Naive thymus-derived CD4-positive, alpha-beta T cell (primary cell): ENCODE measurements around the gene WNT11. TPM values are rescaled to one million over a fixed set of nuclear protein-coding genes. Genes with fewer than 3 reads are reported as not detected.

Experiments used
- ATAC-seq: fragments of 150-1000 bp; cut with Tn5 transposase; 2 replicates; pipeline ENCODE4 v1.10.0; 2021; ENCODE audit warnings: mild to moderate bottlenecking, moderate library complexity
- CTCF ChIA-PET: fragments of 350-600 bp; sonication (Branson Sonifier 250); formaldehyde crosslinking; loops from one replicate; lab custom pipeline; 2021; ENCODE audit warnings: antibody characterized with exemption; lab: Charles Lee
- POLR2A ChIA-PET: fragments of 350-600 bp; sonication (Branson Sonifier 250); formaldehyde crosslinking; loops from one replicate; lab custom pipeline; 2021; ENCODE audit warnings: antibody characterized with exemption, inconsistent platforms; lab: Charles Lee
- DNase-seq, 9 donors: peaks; one replicate each; pipeline versions ENCODE4 v3.0.0 to v3.0.0-alpha.2; 2020 to 2022; ENCODE audit warnings: mixed read lengths in 1 of 9
- H3K27ac ChIP-seq: one replicate; pipeline ENCODE4 v1.7.0; 2013; ENCODE audit warnings: mild to moderate bottlenecking, low read depth, low read length, moderate library complexity
- H3K27me3 ChIP-seq, 2 donors: one replicate each; pipeline ENCODE4 v1.7.0; 2013; ENCODE audit warnings: low read length in 2 of 2, mild to moderate bottlenecking in 2 of 2, moderate library complexity in 2 of 2; ENCODE audit not compliant: control insufficient read depth in 2 of 2, insufficient read depth in 2 of 2
- H3K36me3 ChIP-seq, 3 experiments: 1 replicate in 2 of 3; 2 replicates in 1 of 3; pipeline ENCODE4 v1.7.0; 2013; ENCODE audit warnings: low read length in 3 of 3, mild to moderate bottlenecking in 3 of 3, moderate library complexity in 1 of 3; ENCODE audit not compliant: insufficient read depth in 3 of 3, control insufficient read depth in 2 of 3
- H3K4me1 ChIP-seq, 2 donors: one replicate each; pipeline ENCODE4 v1.7.0; 2013; ENCODE audit warnings: low read length in 2 of 2, mild to moderate bottlenecking in 2 of 2, moderate library complexity in 1 of 2; ENCODE audit not compliant: control insufficient read depth in 2 of 2, insufficient read depth in 2 of 2
- H3K4me3 ChIP-seq: 2 replicates; pipeline ENCODE4 v1.7.0; 2013; ENCODE audit warnings: mild to moderate bottlenecking, low read length
- H3K9me3 ChIP-seq, 3 experiments: 1 replicate in 2 of 3; 2 replicates in 1 of 3; pipeline ENCODE4 v1.7.0; 2013; ENCODE audit warnings: low read length in 3 of 3; ENCODE audit not compliant: control insufficient read depth in 2 of 3
- H3K27ac Mint-ChIP-seq, 9 donors: one replicate each; pipeline ENCODE4 v1.8.0; 2020 to 2022; ENCODE audit warnings: mixed read lengths in 9 of 9, mild to moderate bottlenecking in 8 of 9, moderate library complexity in 5 of 9, inconsistent platforms in 2 of 9
- H3K27me3 Mint-ChIP-seq, 5 donors: one replicate each; pipeline ENCODE4 v1.8.0; 2021 to 2022; ENCODE audit warnings: mixed read lengths in 5 of 5, mild to moderate bottlenecking in 1 of 5
- H3K36me3 Mint-ChIP-seq, 5 donors: one replicate each; pipeline ENCODE4 v1.8.0; 2020 to 2022; ENCODE audit warnings: mixed read lengths in 5 of 5, mild to moderate bottlenecking in 3 of 5, inconsistent platforms in 1 of 5
- H3K4me1 Mint-ChIP-seq, 7 donors: one replicate each; pipeline ENCODE4 v1.8.0; 2020 to 2022; ENCODE audit warnings: mixed read lengths in 7 of 7, mild to moderate bottlenecking in 3 of 7, inconsistent platforms in 1 of 7
- H3K4me3 Mint-ChIP-seq, 10 donors: one replicate each; pipeline ENCODE4 v1.8.0; 2020 to 2022; ENCODE audit warnings: mild to moderate bottlenecking in 10 of 10, mixed read lengths in 10 of 10, moderate library complexity in 6 of 10, inconsistent platforms in 2 of 10
- H3K9me3 Mint-ChIP-seq, 11 donors: one replicate each; pipeline ENCODE4 v1.8.0; 2020 to 2022; ENCODE audit warnings: mixed read lengths in 11 of 11, mild to moderate bottlenecking in 4 of 11, inconsistent platforms in 1 of 11, moderate library complexity in 1 of 11
- intact Hi-C, 2 donors: fragments of 100-400 bp; cut with micrococcal nuclease; formaldehyde crosslinking; loops; one replicate each; pipeline ENCODE4 v1.15.1; 2023
- polyA plus RNA-seq, 2 donors: library from polyadenylated mRNA; unstranded; fragments of 300-500 nt; fragmentation: Illumina TruSeq; gene quantifications; one replicate each; pipeline ENCODE4 v1.2.3, GENCODE V29; 2021
- total RNA-seq, 6 experiments: library from RNA in 5 of 6; stranded (reverse) in 5 of 6; gene quantifications; 1 replicate in 5 of 6; 2 replicates in 1 of 6; pipeline ENCODE4 v1.2.3 and lab custom pipeline; 2021 to 2026

Gene WNT11
- total and polyA plus RNA-seq, 7 experiments from 2014 or later, result 0.16 to 0.45 (median 0.27) TPM; not detected in 4

GRCh38 chr11:76249195-76249741 lies 43.0 kb upstream of the WNT11 start:
- peaks cover 0 to 15% (median 0%) of the 10 kb centered on the region in 3 experiments for H3K9me3 ChIP-seq
- no peaks in the 10 kb centered on the region for H3K4me1 ChIP-seq
- Mint-ChIP-seq H3K4me1 (peaks cover 0 to 7% (median 0%) of the 10 kb centered on the region in 7 donors), H3K9me3 (peaks cover 0 to 16% (median 4%) of the 10 kb centered on the region in 11 donors), H3K27me3 (peaks cover 0 to 11% (median 5%) of the 10 kb centered on the region in 5 donors), H3K36me3 (no peaks in the 10 kb centered on the region), H3K4me3 (no peak overlapping the region), H3K27ac (peak overlapping the region in 1 of 9 donors; percentile 43)
- H3K27ac ChIP-seq, result no peak overlapping the region
- H3K27me3 ChIP-seq, result no peaks in the 10 kb centered on the region
- ATAC-seq (no peak), DNase-seq (no peak)
- POLR2A ChIA-PET, result no interaction called here
- CTCF ChIA-PET, result interaction anchor here (0.7 kb wide), 1 partner anchor 13 kb away, joined by 3 read pairs; no protein-coding TSS in a partner anchor
- no peak overlapping the region for H3K4me3 ChIP-seq
- H3K36me3 ChIP-seq, result no peaks in the 10 kb centered on the region
- intact Hi-C loops, result loop anchor here in 1 of 2 donors (5.0 kb wide), 1 partner anchor 42 kb away; the partner anchor contains the start of gene WNT11

DNA sequence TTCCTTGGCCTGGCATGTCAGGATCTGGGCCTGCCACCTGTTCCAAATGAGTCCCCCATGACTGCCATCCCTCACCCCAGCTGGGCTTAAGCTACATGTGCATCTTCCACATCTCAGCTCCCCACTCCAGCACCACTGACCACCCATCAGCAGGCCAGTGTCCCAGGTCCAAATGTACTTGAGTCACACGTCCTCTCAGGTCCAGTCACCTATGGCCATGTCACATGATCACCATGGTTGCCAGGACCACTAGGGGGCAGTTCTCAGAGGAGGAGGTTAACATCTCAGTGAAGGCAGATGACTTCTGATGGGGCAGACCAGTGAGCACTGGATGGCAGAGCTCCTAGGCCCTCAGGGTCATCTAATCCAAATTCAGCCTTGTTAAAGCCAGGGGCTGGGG lies 41.9 kb upstream of the WNT11 start:
- no peak for ATAC-seq
- peaks cover 0 to 8% (median 0%) of the 10 kb centered on the region in 7 donors for H3K4me1 Mint-ChIP-seq
- ChIA-PET CTCF (interaction anchor here (0.7 to 3.6 kb wide), 2 partner anchors 11 to 41 kb away, joined by 3 to 18 read pairs; partner anchors contain the start of gene WNT11), POLR2A (interaction anchor here (1.5 kb wide), 1 partner anchor 14 kb away, joined by 4 read pairs; no protein-coding TSS in a partner anchor)
- no peaks in the 10 kb centered on the region for H3K27me3 ChIP-seq
- H3K4me3 ChIP-seq, result no peak overlapping the region
- H3K36me3 ChIP-seq, result no peaks in the 10 kb centered on the region
- peaks cover 0 to 16% (median 4%) of the 10 kb centered on the region in 11 donors for H3K9me3 Mint-ChIP-seq
- no peak overlapping the region for H3K27ac ChIP-seq
- intact Hi-C loops, result loop anchor here in 1 of 2 donors (5.0 kb wide), 1 partner anchor 41 kb away; the partner anchor contains the start of gene WNT11
- H3K36me3 Mint-ChIP-seq, result no peaks in the 10 kb centered on the region
- H3K4me3 Mint-ChIP-seq, result no peak overlapping the region
- no peak overlapping the region for H3K27ac Mint-ChIP-seq
- peaks cover 0 to 15% (median 0%) of the 10 kb centered on the region in 3 experiments for H3K9me3 ChIP-seq
- H3K4me1 ChIP-seq, result no peaks in the 10 kb centered on the region
- peaks cover 0 to 11% (median 3%) of the 10 kb centered on the region in 5 donors for H3K27me3 Mint-ChIP-seq
- DNase-seq, result no peak

- H3K4me3 Mint-ChIP-seq, result no peak overlapping the region
- POLR2A ChIA-PET, result interaction anchor here (1.5 kb wide), 1 partner anchor 13 kb away, joined by 4 read pairs; no protein-coding TSS in a partner anchor
Observed at GRCh38 chr11:76247091-76247490, 40.8 kb upstream of the WNT11 start.

GRCh38 chr11:76246271-76246933 lies 40.1 kb upstream of the WNT11 start:
- Histone ChIP-seq H3K36me3 (no peaks in the 10 kb centered on the region), H3K4me3 (no peak overlapping the region), H3K9me3 (peaks cover 0 to 13% (median 0%) of the 10 kb centered on the region in 3 experiments), H3K4me1 (no peaks in the 10 kb centered on the region), H3K27ac (no peak overlapping the region), H3K27me3 (no peaks in the 10 kb centered on the region)
- H3K4me3 Mint-ChIP-seq, result peak overlapping the region in 1 of 10 donors; percentile 2
- ATAC-seq (no peak), DNase-seq (no peak)
- CTCF ChIA-PET, result interaction anchor here (2.0 to 3.6 kb wide), 2 partner anchors 9 to 39 kb away, joined by 5 to 18 read pairs; partner anchors contain the start of gene WNT11
- H3K36me3 Mint-ChIP-seq, result no peaks in the 10 kb centered on the region
- POLR2A ChIA-PET, result no interaction called here
- H3K4me1 Mint-ChIP-seq, result peaks cover 0 to 6% (median 0%) of the 10 kb centered on the region in 7 donors
- peaks cover 0 to 1% (median 0%) of the 10 kb centered on the region in 5 donors for H3K27me3 Mint-ChIP-seq
- H3K27ac Mint-ChIP-seq, result no peak overlapping the region
- peaks cover 0 to 13% (median 2%) of the 10 kb centered on the region in 11 donors for H3K9me3 Mint-ChIP-seq
- intact Hi-C loops, result loop anchor here in 1 of 2 donors (5.0 kb wide), 1 partner anchor 39 kb away; the partner anchor contains the start of gene WNT11

More at GRCh38 chr11:76247091-76247490, 40.8 kb upstream of the WNT11 start:
- intact Hi-C loops, result loop anchor here in 1 of 2 donors (5.0 kb wide), 1 partner anchor 40 kb away; the partner anchor contains the start of gene WNT11
- Histone ChIP-seq H3K9me3 (peaks cover 0 to 15% (median 0%) of the 10 kb centered on the region in 3 experiments), H3K4me1 (no peaks in the 10 kb centered on the region), H3K4me3 (no peak overlapping the region), H3K27ac (no peak overlapping the region), H3K36me3 (no peaks in the 10 kb centered on the region), H3K27me3 (no peaks in the 10 kb centered on the region)
- H3K36me3 Mint-ChIP-seq, result no peaks in the 10 kb centered on the region
- CTCF ChIA-PET, result interaction anchor here (2.0 to 3.6 kb wide), 2 partner anchors 9 to 40 kb away, joined by 5 to 18 read pairs; partner anchors contain the start of gene WNT11
- ATAC-seq, result no peak
- peaks cover 0 to 8% (median 0%) of the 10 kb centered on the region in 7 donors for H3K4me1 Mint-ChIP-seq
- H3K27ac Mint-ChIP-seq, result no peak overlapping the region
- H3K9me3 Mint-ChIP-seq, result peaks cover 0 to 16% (median 4%) of the 10 kb centered on the region in 11 donors
- DNase-seq, result no peak
- peaks cover 0 to 8% (median 0%) of the 10 kb centered on the region in 5 donors for H3K27me3 Mint-ChIP-seq

DNA sequence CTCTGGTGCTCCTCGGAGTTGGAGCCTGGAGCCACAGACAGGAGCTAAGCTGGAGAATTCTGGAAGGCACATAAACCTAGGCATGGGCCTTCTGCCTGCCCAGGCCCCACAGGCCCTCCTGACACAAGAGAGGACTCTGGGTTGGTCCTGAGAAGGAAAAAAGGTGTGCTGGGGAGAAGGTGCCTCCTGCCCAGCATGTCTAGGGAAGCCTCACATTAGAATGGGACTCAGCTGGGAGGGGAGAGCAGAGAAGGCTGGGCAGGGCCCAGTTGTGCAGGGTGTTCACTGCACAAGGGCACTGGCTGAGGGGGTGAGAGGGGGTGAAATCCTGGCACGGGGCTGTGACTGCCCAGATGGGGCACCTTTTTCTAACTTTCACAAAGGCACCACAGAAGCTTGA lies 39.4 kb upstream of the WNT11 start:
- H3K27ac ChIP-seq, result no peak overlapping the region
- ATAC-seq (no peak), DNase-seq (no peak)
- Mint-ChIP-seq H3K27me3 (no peaks in the 10 kb centered on the region), H3K27ac (no peak overlapping the region), H3K4me3 (no peak overlapping the region), H3K4me1 (peaks cover 0 to 6% (median 0%) of the 10 kb centered on the region in 7 donors), H3K36me3 (no peaks in the 10 kb centered on the region), H3K9me3 (peaks cover 0 to 7% (median 1%) of the 10 kb centered on the region in 11 donors)
- H3K9me3 ChIP-seq, result peaks cover 0 to 8% (median 0%) of the 10 kb centered on the region in 3 experiments
- no peaks in the 10 kb centered on the region for H3K4me1 ChIP-seq
- intact Hi-C loops, result loop anchor here in 1 of 2 donors (5.0 kb wide), 1 partner anchor 38 kb away; the partner anchor contains the start of gene WNT11
- no peaks in the 10 kb centered on the region for H3K27me3 ChIP-seq
- ChIA-PET POLR2A (interaction anchor here (1.0 kb wide), 1 partner anchor 11 kb away, joined by 3 read pairs; no protein-coding TSS in a partner anchor), CTCF (interaction anchor here (2.0 to 3.6 kb wide), 2 partner anchors 8 to 38 kb away, joined by 5 to 18 read pairs; partner anchors contain the start of gene WNT11)
- H3K36me3 ChIP-seq, result no peaks in the 10 kb centered on the region
- no peak overlapping the region for H3K4me3 ChIP-seq

DNA sequence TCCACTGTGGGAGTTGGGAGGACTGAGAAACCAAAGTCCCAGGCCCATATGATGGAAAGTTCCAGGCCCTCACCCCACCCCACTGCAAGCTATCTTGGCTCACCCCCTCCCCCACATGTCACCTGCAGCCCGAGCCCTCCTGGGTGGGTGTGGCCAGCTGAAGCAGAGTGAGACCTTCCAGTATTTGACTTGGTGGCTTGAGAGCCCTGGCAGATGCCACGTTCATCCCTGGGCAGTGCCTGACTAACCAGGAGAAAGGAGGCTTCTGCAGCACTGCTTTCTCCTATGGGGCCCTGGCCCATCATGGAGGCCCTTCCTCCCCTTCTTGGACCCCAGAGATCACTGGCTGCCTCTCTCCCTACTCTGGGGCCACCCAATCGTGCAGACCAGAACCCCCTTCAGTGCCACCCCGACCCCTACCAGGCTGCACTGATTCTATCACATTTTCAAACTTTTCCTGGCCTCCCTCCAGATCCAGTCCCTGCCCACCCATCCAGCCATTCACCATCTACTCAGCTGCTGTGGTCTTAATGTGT lies 38.1 kb upstream of the WNT11 start:
- no peaks in the 10 kb centered on the region for H3K9me3 ChIP-seq
- ATAC-seq (no peak), DNase-seq (no peak)
- H3K27ac ChIP-seq, result no peak overlapping the region
- H3K4me3 Mint-ChIP-seq, result no peak overlapping the region
- peaks cover 0 to 8% (median 0%) of the 10 kb centered on the region in 7 donors for H3K4me1 Mint-ChIP-seq
- H3K9me3 Mint-ChIP-seq, result peaks cover 0 to 4% (median 0%) of the 10 kb centered on the region in 11 donors
- H3K4me3 ChIP-seq, result no peak overlapping the region
- H3K36me3 ChIP-seq, result no peaks in the 10 kb centered on the region
- POLR2A ChIA-PET, result interaction anchor here (0.6 to 1.0 kb wide), 2 partner anchors 10 to 11 kb away, joined by 3 read pairs; no protein-coding TSS in a partner anchor
- no peaks in the 10 kb centered on the region for H3K4me1 ChIP-seq
- H3K27ac Mint-ChIP-seq, result no peak overlapping the region
- no peaks in the 10 kb centered on the region for H3K27me3 ChIP-seq
- CTCF ChIA-PET, result interaction anchor here (0.5 kb wide), 1 partner anchor 70 kb away, joined by 3 read pairs; no protein-coding TSS in a partner anchor
- no peaks in the 10 kb centered on the region for H3K27me3 Mint-ChIP-seq
- intact Hi-C loops, result no loop called here
- H3K36me3 Mint-ChIP-seq, result no peaks in the 10 kb centered on the region
